Thyroid gland (tissue), 4 donors: Measurements from ENCODE around the gene PROX2.

Experiments
- POLR2A ChIP-seq, 2 donors: fragments of 450-650 bp; IDR thresholded peaks; one replicate each; pipeline ENCODE4 v1.6.1; 2017; ENCODE audit warnings: antibody characterized with exemption in 2 of 2, mild to moderate bottlenecking in 2 of 2, moderate library complexity in 1 of 2
- TF ChIP-seq, protein P1 (sequence below), 6 experiments: fragments of 200-600 bp in 3 of 6; fragments of 450-650 bp in 3 of 6; sonication (generic) in 3 of 6; IDR thresholded peaks; one replicate each; pipeline ENCODE4 v1.5.1; 2016 to 2019; ENCODE audit warnings: antibody characterized with exemption in 6 of 6, mild to moderate bottlenecking in 2 of 6, inconsistent platforms in 1 of 6, moderate library complexity in 1 of 6

DNA sequence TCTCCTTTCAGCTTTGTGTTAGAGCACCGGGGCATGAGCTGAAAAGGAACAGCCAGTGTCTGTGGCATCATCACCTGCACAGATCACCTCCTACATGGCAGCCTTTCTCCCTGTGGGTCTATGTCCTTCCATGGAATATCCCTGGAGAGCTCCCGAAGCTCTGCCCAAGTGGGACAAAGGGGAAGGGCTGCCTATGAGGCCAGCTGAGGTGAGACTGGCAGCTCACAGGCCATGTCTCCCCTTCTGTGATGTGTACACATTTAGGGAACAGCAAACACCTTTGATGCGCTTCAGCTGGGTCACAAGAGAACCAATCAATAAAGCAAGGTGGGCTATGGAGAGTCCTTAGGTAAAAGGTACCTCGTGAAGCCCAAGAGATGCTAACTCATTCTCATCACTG, 4.1 kb downstream of the PROX2 start:
- TF ChIP-seq, protein P1, sequence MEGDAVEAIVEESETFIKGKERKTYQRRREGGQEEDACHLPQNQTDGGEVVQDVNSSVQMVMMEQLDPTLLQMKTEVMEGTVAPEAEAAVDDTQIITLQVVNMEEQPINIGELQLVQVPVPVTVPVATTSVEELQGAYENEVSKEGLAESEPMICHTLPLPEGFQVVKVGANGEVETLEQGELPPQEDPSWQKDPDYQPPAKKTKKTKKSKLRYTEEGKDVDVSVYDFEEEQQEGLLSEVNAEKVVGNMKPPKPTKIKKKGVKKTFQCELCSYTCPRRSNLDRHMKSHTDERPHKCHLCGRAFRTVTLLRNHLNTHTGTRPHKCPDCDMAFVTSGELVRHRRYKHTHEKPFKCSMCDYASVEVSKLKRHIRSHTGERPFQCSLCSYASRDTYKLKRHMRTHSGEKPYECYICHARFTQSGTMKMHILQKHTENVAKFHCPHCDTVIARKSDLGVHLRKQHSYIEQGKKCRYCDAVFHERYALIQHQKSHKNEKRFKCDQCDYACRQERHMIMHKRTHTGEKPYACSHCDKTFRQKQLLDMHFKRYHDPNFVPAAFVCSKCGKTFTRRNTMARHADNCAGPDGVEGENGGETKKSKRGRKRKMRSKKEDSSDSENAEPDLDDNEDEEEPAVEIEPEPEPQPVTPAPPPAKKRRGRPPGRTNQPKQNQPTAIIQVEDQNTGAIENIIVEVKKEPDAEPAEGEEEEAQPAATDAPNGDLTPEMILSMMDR (IDR thresholded peaks at IDR 0.05) = no peak
- TF ChIP-seq POLR2A (IDR thresholded peaks at IDR 0.05) = no peak
